ENCODE measurements around the gene IPO8. TPM values are rescaled to one million over a fixed set of nuclear protein-coding genes. Genes with fewer than 3 reads are reported as not detected.

The IPO8 gene
- total RNA-seq, 3 donors from 2014 or later = 62.2 to 72.3 (median 63.7) TPM

- ATAC-seq = no peak
- intact Hi-C loops (cut with DNase I, micrococcal nuclease) = no loop called here
- H3K9me3 ChIP-seq = no peaks in the 10 kb centered on the region
- no peak for TF ChIP-seq CTCF (IDR thresholded peaks at IDR 0.05)
- H3K4me3 ChIP-seq = no peak overlapping the region
- no peaks in the 10 kb centered on the region for H3K36me3 ChIP-seq (ENCODE audit: low read depth)
- H3K4me1 ChIP-seq (ENCODE audit: low read depth) = no peaks in the 10 kb centered on the region
- DNase-seq = no peak
Measured at GRCh38 chr12:30652034-30652696, 43.5 kb downstream of the IPO8 start.

- DNase-seq (no peak), ATAC-seq (no peak)
- TF ChIP-seq CTCF (IDR thresholded peaks at IDR 0.05) = no peak
- intact Hi-C loops (cut with DNase I, micrococcal nuclease) = no loop called here
- no peaks in the 10 kb centered on the region for H3K4me1 ChIP-seq (ENCODE audit: low read depth)
- H3K36me3 ChIP-seq (ENCODE audit: low read depth) = no peaks in the 10 kb centered on the region
- H3K9me3 ChIP-seq = no peaks in the 10 kb centered on the region
- H3K4me3 ChIP-seq = no peak overlapping the region
Measured at GRCh38 chr12:30646821-30647220, 48.8 kb downstream of the IPO8 start.

- ATAC-seq (no peak), DNase-seq (no peak)
- H3K36me3 ChIP-seq (ENCODE audit: low read depth) = no peaks in the 10 kb centered on the region
- no peaks in the 10 kb centered on the region for H3K4me1 ChIP-seq (ENCODE audit: low read depth)
- intact Hi-C loops (cut with DNase I, micrococcal nuclease) = no loop called here
- H3K9me3 ChIP-seq = no peaks in the 10 kb centered on the region
- no peak overlapping the region for H3K4me3 ChIP-seq
- TF ChIP-seq CTCF (IDR thresholded peaks at IDR 0.05) = no peak
Measured at GRCh38 chr12:30643366-30643765, 52.3 kb downstream of the IPO8 start.

- DNase-seq = no peak
- intact Hi-C loops (cut with DNase I, micrococcal nuclease) = no loop called here
- TF ChIP-seq CTCF (IDR thresholded peaks at IDR 0.05) = no peak
- Histone ChIP-seq H3K4me3 (no peak overlapping the region), H3K9me3 (no peaks in the 10 kb centered on the region), H3K4me1 (ENCODE audit: low read depth) (no peaks in the 10 kb centered on the region), H3K36me3 (ENCODE audit: low read depth) (no peaks in the 10 kb centered on the region)
- no peak for ATAC-seq
Measured at GRCh38 chr12:30640392-30640791, 55.3 kb downstream of the IPO8 start.

- intact Hi-C loops (cut with DNase I, micrococcal nuclease) = no loop called here
- ATAC-seq (no peak), DNase-seq (no peak)
- Histone ChIP-seq H3K4me1 (ENCODE audit: low read depth) (no peaks in the 10 kb centered on the region), H3K4me3 (no peak overlapping the region), H3K36me3 (ENCODE audit: low read depth) (no peaks in the 10 kb centered on the region), H3K9me3 (no peaks in the 10 kb centered on the region)
- no peak for TF ChIP-seq CTCF (IDR thresholded peaks at IDR 0.05)
Measured at GRCh38 chr12:30635385-30635784, 60.3 kb downstream of the IPO8 start.

GRCh38 chr12:30631740-30632139 is 63.9 kb downstream of the IPO8 start:
- DNase-seq (no peak), ATAC-seq (no peak)
- no peaks in the 10 kb centered on the region for H3K36me3 ChIP-seq (ENCODE audit: low read depth)
- no peak for TF ChIP-seq CTCF (IDR thresholded peaks at IDR 0.05)
- H3K4me1 ChIP-seq (ENCODE audit: low read depth) = no peaks in the 10 kb centered on the region
- intact Hi-C loops (cut with DNase I, micrococcal nuclease) = no loop called here
- H3K9me3 ChIP-seq = no peaks in the 10 kb centered on the region
- no peak overlapping the region for H3K4me3 ChIP-seq
